D721Med (cell line): ENCODE data around the gene CFAP77.

ENCODE experiments used
- DNase-seq: peaks from one replicate; pipeline ENCODE4 v3.0.0; 2011; ENCODE audit warnings: low spot score; ENCODE audit not compliant: insufficient read length
- FAIRE-seq: peaks from 2 replicates; lab custom pipeline; 2011; peaks lifted over from hg19 to GRCh38; lab: Jason Lieb, UNC
- CTCF ChIP-seq: IDR thresholded peaks from 2 replicates; pipeline ENCODE4 v1.5.1; 2012; ENCODE audit warnings: mild to moderate bottlenecking, control low read depth; ENCODE audit not compliant: insufficient read depth; ENCODE audit errors: missing control alignments

Gene CFAP77

GRCh38 chr9:132487351-132487791, 77.4 kb downstream of the CFAP77 start:
- no peak for TF ChIP-seq CTCF
- DNase-seq (no peak), FAIRE-seq (no peak)

- DNase-seq = no peak
- no peak for TF ChIP-seq CTCF
- FAIRE-seq = no peak
Observed at GRCh38 chr9:132487980-132488535, 78.0 kb downstream of the CFAP77 start.

GRCh38 chr9:132488626-132489025, 78.6 kb downstream of the CFAP77 start:
- FAIRE-seq = no peak
- no peak for DNase-seq
- TF ChIP-seq CTCF = no peak

- DNase-seq (no peak), FAIRE-seq (no peak)
Observed at GRCh38 chr9:132489536-132489935, 79.5 kb downstream of the CFAP77 start.

DNA sequence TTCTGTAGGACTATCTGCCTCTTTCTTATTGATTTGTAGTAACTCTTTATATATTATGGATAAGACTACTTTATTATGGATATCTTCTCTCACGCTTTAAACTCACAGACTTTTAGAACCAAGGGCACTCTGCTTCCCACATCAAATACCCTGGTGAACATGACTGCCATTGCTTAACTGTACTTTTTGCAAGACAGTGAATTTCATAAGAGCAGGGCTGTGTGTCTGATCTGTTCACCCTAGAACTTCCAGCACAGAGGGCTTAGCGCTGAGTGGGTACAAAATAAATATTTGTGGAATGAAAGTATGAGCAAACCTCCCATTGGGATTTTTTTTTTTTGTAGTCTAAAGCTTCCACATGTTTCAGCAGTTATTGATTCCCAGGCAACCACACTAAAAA, 84.8 kb downstream of the CFAP77 start:
- DNase-seq = no peak
- no peak for TF ChIP-seq CTCF
- no peak for FAIRE-seq

More at GRCh38 chr9:132489536-132489935, 79.5 kb downstream of the CFAP77 start:
- TF ChIP-seq CTCF = no peak

GRCh38 chr9:132497731-132498130, 87.7 kb downstream of the CFAP77 start:
- no peak for TF ChIP-seq CTCF
- no peak for DNase-seq
- FAIRE-seq = no peak

GRCh38 chr9:132498531-132499210, 88.7 kb downstream of the CFAP77 start:
- DNase-seq (no peak), FAIRE-seq (no peak)
- no peak for TF ChIP-seq CTCF
